Measurements from ENCODE around the gene DPEP1.
A peak's percentile ranks its signal among the peaks of the same experiment; 100 is the strongest.

DPEP1 gene

GRCh38 chr16:89686520-89687091 is 73.2 kb downstream of the DPEP1 start, which contains the start of gene CDK10:
Gene CDK10, plus strand, starts transcription at chr16:89686689. Its CDS starts 22 bp downstream, at chr16:89686711.
- peak; percentile 96 for DNase-seq (ENCODE audit: low read depth, low spot score)

DNA sequence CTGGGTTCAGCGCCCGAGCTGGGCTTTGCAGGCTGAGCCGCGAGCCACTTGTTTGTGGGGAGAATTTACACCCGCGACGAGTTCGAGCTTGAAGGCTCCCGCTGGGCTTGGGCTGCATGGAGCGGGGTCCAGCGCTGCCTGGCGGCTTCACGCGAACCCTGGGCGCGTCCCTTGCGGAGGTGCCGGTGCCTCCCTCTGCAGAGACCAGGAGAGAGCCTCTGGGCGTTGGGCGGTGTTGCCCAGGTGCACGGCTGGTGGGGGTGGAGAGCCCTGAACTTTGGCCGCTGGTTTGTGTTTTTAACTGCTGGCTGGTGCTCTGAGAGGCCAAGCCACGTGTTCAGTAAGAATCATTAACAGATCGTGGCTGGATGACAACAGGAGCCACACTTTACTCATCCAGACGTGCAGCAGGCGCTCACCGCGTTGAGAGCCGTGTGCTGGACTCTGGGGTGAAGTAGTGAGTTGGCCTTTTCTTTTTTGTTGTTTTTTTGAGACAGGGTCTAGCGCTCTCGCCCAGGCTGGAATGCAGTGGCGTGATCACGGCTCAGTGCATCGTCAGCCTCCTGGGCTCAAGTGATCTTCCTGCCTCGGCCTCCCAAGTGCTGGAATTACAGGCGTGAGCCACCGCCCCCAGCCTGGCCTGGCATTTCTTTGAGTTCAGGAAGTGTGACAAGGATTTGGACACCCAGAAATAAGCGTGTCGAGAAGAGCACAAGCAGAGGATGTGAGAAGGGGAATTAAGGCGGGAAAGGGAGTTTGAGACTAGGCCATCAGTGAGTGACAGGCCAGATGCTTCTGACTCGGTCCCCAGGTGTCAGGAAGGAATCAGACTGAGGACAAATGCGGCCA is 73.9 kb downstream of the DPEP1 start:
- peak; percentile 62 for DNase-seq (ENCODE audit: low read depth, low spot score)
